Measurements from ENCODE around the gene TTC28. TPM values are rescaled to one million over a fixed set of nuclear protein-coding genes. Genes with fewer than 3 reads are reported as not detected.

Gene TTC28
- total and polyA plus RNA-seq, 2 donors (not counting 3 experiments of a cell fraction or from before 2014, with no cell fraction given) = 16.5 to 51.1 TPM

DNA sequence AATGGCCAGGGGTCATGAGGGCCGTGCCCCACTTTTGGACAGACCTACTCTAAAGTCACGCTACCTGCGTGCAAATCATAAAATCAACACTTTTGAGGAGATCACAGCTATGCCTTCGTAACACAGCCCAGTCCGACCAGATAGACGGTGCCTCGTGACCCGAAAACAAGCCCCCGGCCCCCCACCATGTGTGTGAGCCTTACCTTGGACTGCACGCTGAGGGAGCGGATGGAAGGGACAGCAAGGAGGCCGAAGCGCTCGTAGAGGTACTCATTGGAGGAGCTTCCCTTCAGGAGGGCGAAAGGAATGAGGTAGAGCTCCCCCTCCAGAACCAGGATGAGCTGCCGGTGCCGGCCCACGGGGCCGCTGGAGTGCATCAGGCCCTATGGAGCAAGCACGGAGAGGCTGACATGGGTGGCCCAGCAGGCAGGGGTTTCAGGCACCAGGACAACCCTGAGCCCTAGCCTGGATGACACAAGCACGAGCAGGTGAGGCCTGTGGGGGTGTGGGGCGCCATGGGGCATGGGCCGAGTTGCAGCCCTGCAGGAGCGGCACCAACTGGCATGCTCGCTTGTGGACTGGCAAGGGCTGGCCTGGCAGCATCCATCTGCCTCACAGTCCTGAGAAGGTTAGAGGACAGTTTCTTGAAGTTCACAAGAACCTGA, 678.3 kb downstream of the TTC28 start:
- CTCF ChIA-PET = interaction anchor here (1.7 to 1.9 kb wide), 2 partner anchors 11 to 115 kb away, joined by 5 to 8 read pairs; no protein-coding TSS in a partner anchor
- Histone ChIP-seq H3K36me3 (ENCODE audit: control insufficient read depth in 2 of 2, extremely low read depth in 1 of 2, insufficient read depth in 2 of 2, low read length in 2 of 2) (peaks cover 0 to 13% of the 10 kb centered on the region in 2 experiments), H3K9ac (replicated peaks; ENCODE audit: extremely low read depth, insufficient read depth, low read length) (no peak overlapping the region), H3K9me3 (replicated peaks; ENCODE audit: control insufficient read depth, insufficient read depth, low read length) (no peaks in the 10 kb centered on the region), H3K79me2 (ENCODE audit: control insufficient read depth, insufficient read depth, low read length) (no peaks in the 10 kb centered on the region), H2AFZ (ENCODE audit: low read depth, low read length) (no peak overlapping the region), H4K20me1 (replicated peaks; ENCODE audit: control insufficient read depth, extremely low read depth, insufficient read depth, low read length) (no peaks in the 10 kb centered on the region), H3K4me1 (ENCODE audit: control insufficient read depth, extremely low read depth, insufficient read depth, low read length) (no peaks in the 10 kb centered on the region), H3K27me3 (ENCODE audit: control insufficient read depth in 2 of 2, insufficient read depth in 2 of 2, low read length in 2 of 2) (no peaks in the 10 kb centered on the region), H3K4me3 (replicated peaks in 1 of 3; ENCODE audit: insufficient read depth in 1 of 3, low read depth in 1 of 3, low read length in 3 of 3) (no peak overlapping the region), H3K4me2 (ENCODE audit: insufficient read depth, low read length) (no peak overlapping the region), H3K9me1 (replicated peaks; ENCODE audit: control insufficient read depth, extremely low read depth, insufficient read depth, low read length) (no peaks in the 10 kb centered on the region), H3K27ac (ENCODE audit: insufficient read depth, low read depth, low read length) (no peak overlapping the region)
- DNase-seq (ENCODE audit: low read depth, low spot score) (no peak), FAIRE-seq (no peak)
- dilution Hi-C loops (cut with MboI; ENCODE audit: extremely low pct_ligation_motif_present, low sequenced_read_pairs) = no loop called here
- TF ChIP-seq POLR2A (IDR thresholded peaks at IDR 0.05; ENCODE audit: low read depth, low read length) = no peak
- no peak for TF ChIP-seq MAX (IDR thresholded peaks at IDR 0.05; ENCODE audit: insufficient read depth, insufficient read length)
- TF ChIP-seq, protein P1, sequence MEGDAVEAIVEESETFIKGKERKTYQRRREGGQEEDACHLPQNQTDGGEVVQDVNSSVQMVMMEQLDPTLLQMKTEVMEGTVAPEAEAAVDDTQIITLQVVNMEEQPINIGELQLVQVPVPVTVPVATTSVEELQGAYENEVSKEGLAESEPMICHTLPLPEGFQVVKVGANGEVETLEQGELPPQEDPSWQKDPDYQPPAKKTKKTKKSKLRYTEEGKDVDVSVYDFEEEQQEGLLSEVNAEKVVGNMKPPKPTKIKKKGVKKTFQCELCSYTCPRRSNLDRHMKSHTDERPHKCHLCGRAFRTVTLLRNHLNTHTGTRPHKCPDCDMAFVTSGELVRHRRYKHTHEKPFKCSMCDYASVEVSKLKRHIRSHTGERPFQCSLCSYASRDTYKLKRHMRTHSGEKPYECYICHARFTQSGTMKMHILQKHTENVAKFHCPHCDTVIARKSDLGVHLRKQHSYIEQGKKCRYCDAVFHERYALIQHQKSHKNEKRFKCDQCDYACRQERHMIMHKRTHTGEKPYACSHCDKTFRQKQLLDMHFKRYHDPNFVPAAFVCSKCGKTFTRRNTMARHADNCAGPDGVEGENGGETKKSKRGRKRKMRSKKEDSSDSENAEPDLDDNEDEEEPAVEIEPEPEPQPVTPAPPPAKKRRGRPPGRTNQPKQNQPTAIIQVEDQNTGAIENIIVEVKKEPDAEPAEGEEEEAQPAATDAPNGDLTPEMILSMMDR (IDR thresholded peaks at IDR 0.05; ENCODE audit: extremely low read depth in 1 of 2, insufficient read depth in 1 of 2, low read depth in 1 of 2, low read length in 2 of 2) = no peak
- TF ChIP-seq EZH2 (IDR thresholded peaks at IDR 0.05; ENCODE audit: borderline replicate concordance, low read depth, low read length, severe bottlenecking) = no peak
- TF ChIP-seq MYC (IDR thresholded peaks at IDR 0.05; ENCODE audit: low read depth, low read length) = no peak
- no peak for TF ChIP-seq FOS (IDR thresholded peaks at IDR 0.05; ENCODE audit: borderline replicate concordance, insufficient read depth, low read length)
- no peak for TF ChIP-seq GATA2 (IDR thresholded peaks at IDR 0.05; ENCODE audit: insufficient read depth, insufficient read length, low read depth, low read length)
- no peak for TF ChIP-seq JUN (IDR thresholded peaks at IDR 0.05; ENCODE audit: borderline replicate concordance, insufficient read depth, insufficient read length, low read depth)
- TF ChIP-seq POLR2AphosphoS5 (IDR thresholded peaks at IDR 0.05; ENCODE audit: insufficient read depth, low read depth, low read length) = no peak
- BruUV-seq (replicated peaks) = no TSS peak
- POLR2A ChIA-PET = no interaction called here
- intact Hi-C loops (cut with micrococcal nuclease) = loop anchor here (10.0 kb wide), 1 partner anchor 597 kb away; no protein-coding TSS in a partner anchor

Data from endothelial cell of umbilical vein (primary cell).